ENCODE measurements around the gene KCNH4.

KCNH4 gene

DNA sequence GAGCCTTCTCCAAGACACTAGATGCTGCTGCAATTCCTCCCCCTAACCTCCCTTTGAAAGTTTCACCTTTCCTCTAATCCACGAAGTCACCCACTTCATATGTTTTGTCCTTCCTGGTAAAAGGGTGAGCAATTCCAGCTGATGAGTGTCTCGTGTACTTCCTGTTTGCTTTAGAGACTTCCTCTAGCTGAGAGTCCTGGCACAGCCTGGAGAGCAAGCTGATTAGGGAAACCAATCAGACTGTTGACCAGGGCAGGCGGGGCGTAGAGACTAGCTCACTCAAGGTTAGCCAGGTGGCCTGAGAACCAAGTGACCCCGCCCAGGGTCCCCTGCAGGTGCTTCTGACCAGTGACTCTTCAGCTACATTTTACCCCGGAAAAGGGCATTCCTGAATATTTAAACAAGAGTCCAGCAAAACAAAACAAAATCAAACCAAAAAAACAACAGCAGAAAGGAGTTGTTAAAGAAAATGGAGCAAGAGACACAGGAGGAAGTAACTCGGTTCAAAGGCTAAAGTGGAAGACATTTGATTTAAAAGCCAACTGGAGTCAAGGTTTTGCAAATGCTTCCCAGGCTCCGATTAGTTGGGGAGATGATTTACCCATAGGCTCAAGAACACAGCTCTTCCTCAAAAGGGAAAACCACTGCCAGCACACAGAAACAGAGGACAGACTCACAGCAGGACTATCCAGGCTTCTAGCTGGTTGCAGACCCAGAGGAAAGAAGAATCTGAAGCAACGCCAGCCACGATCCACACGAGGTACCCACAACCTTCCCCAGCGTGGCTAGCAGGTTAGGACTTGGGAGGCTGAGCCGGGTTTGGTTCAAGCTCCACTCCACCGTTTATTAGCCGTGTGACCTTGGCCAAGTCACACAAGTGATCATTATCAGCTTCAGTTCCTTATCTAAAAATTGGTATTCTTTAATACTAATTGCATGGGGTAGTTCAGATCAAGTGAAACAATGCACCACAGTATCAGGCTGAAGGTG, 45.0 kb downstream of the KCNH4 start:
- Histone ChIP-seq H3K9me3 (no peaks in the 10 kb centered on the region), H3K36me3 (peaks cover 13% of the 10 kb centered on the region), H3K27me3 (no peaks in the 10 kb centered on the region), H3K4me1 (ENCODE audit: control insufficient read depth in 1 of 2, insufficient read depth in 1 of 2, low read depth in 1 of 2, low read length in 1 of 2) (peaks cover 50 to 51% of the 10 kb centered on the region in 2 experiments), H3K4me3 (ENCODE audit: low read depth in 1 of 2, low read length in 1 of 2) (peak overlapping the region in 1 of 2 experiments; percentile 7), H3K27ac (peak overlapping the region; percentile 87)
- TF ChIP-seq, protein P1, sequence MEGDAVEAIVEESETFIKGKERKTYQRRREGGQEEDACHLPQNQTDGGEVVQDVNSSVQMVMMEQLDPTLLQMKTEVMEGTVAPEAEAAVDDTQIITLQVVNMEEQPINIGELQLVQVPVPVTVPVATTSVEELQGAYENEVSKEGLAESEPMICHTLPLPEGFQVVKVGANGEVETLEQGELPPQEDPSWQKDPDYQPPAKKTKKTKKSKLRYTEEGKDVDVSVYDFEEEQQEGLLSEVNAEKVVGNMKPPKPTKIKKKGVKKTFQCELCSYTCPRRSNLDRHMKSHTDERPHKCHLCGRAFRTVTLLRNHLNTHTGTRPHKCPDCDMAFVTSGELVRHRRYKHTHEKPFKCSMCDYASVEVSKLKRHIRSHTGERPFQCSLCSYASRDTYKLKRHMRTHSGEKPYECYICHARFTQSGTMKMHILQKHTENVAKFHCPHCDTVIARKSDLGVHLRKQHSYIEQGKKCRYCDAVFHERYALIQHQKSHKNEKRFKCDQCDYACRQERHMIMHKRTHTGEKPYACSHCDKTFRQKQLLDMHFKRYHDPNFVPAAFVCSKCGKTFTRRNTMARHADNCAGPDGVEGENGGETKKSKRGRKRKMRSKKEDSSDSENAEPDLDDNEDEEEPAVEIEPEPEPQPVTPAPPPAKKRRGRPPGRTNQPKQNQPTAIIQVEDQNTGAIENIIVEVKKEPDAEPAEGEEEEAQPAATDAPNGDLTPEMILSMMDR (IDR thresholded peaks at IDR 0.05): no peak

DNA sequence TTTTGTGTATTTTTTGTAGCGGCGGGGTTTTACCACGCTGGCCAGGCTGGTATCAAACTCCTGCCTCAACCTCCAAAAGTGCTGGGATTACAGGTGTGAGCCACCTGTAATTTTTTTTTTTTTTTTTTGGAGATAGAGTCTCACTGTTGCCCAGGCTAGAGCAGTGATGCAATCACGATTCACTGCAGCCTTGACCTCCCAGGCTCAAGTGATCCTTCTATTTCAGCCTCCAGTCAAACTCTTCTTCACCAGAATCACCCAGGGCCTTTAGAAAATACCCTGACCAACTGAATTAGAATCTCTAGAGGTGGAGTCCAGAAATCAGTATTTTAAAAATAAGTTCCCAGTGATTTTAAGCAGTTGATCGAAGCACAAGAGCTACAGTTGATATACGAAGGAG, 45.8 kb downstream of the KCNH4 start:
- peaks cover 18% of the 10 kb centered on the region for H3K36me3 ChIP-seq
- no peaks in the 10 kb centered on the region for H3K27me3 ChIP-seq
- peaks cover 50 to 52% of the 10 kb centered on the region in 2 experiments for H3K4me1 ChIP-seq (ENCODE audit: control insufficient read depth in 1 of 2, insufficient read depth in 1 of 2, low read depth in 1 of 2, low read length in 1 of 2)
- H3K27ac ChIP-seq: peak overlapping the region; percentile 87
- H3K9me3 ChIP-seq: no peaks in the 10 kb centered on the region
- peak overlapping the region in 1 of 2 experiments; percentile 7 for H3K4me3 ChIP-seq (ENCODE audit: low read depth in 1 of 2, low read length in 1 of 2)
- TF ChIP-seq, protein P1 (IDR thresholded peaks at IDR 0.05): no peak

DNA sequence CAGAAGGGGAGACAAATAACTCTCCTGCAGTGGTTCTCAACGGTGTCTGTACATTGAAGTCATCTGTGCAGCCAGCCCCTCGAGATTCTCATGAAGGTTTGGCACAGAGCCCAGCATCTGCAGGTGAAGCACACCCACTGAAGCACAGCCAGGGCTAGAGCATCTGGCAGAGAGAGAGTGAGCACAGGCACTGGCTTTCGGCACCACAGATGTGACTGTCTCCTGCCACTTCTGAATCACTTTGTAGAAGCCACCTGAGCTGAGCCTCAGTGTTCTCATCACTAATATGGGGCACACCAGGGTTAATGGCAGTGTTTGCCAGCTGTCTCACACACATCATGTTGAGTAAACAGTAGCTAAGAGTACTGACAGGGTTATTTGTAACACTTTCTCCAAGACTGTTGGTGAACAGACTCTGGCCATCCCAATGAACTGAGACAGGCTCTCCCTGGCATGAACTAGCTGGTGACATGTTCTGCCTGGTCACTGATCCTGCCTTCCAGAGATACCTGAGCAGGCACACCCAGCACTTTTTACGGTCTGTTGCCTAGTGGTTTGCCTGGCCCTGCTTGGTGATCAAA, 47.4 kb downstream of the KCNH4 start:
- Histone ChIP-seq H3K4me3 (ENCODE audit: low read depth in 1 of 2, low read length in 1 of 2) (no peak overlapping the region), H3K27ac (peak overlapping the region; percentile 67), H3K36me3 (peaks cover 27% of the 10 kb centered on the region), H3K4me1 (ENCODE audit: control insufficient read depth in 1 of 2, insufficient read depth in 1 of 2, low read depth in 1 of 2, low read length in 1 of 2) (peaks cover 50 to 52% of the 10 kb centered on the region in 2 experiments), H3K27me3 (no peaks in the 10 kb centered on the region), H3K9me3 (no peaks in the 10 kb centered on the region)
- TF ChIP-seq, protein P1 (IDR thresholded peaks at IDR 0.05): no peak

DNA sequence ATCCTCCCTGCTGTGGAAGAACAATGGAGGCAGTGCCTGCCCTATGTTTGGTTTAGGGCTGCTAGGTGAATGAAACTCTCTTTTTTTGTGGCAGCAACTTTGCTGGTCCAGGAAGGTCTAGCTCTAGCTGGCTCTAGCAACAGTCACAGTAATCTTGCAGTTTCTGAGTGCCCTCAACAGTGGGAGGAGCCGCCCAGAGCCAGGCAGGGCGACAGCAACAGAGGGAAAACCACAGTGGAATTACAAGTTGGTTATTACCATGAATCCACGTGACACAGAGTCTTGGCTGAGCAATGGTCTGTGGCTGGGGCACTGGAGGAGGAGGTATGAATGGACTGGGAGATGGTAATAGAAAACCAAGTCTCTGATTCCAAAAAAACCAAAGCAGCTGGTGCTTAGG, 48.0 kb downstream of the KCNH4 start:
- peak overlapping the region; percentile 67 for H3K27ac ChIP-seq
- H3K9me3 ChIP-seq: no peaks in the 10 kb centered on the region
- no peak overlapping the region for H3K4me3 ChIP-seq (ENCODE audit: low read depth in 1 of 2, low read length in 1 of 2)
- H3K27me3 ChIP-seq: no peaks in the 10 kb centered on the region
- TF ChIP-seq, protein P1 (IDR thresholded peaks at IDR 0.05): no peak
- H3K36me3 ChIP-seq: peaks cover 33% of the 10 kb centered on the region
- peaks cover 50 to 52% of the 10 kb centered on the region in 2 experiments for H3K4me1 ChIP-seq (ENCODE audit: control insufficient read depth in 1 of 2, insufficient read depth in 1 of 2, low read depth in 1 of 2, low read length in 1 of 2)

DNA sequence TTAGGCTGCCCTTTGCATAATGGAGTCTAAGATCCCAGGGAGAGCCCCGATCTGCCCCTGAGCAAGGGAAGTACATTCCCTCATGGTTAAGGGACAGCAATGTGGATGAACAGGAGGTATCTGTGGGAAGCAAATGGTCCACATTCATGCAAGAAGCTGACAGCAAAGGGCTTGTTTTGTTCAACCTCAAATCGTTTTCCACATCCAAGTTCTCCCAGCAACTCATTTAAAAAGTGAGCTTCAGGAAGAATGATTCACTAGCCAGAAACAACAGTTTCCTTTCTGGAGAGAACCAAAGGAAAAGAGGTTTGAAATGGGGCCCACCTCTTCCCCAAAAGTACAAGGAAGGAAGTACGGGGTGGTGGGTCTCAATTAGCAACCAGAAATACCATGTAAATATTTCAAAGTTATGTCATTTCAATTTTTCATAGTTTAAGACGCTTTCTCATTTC, 48.9 kb downstream of the KCNH4 start:
- peak overlapping the region; percentile 67 for H3K27ac ChIP-seq
- no peaks in the 10 kb centered on the region for H3K27me3 ChIP-seq
- no peak overlapping the region for H3K4me3 ChIP-seq (ENCODE audit: low read depth in 1 of 2, low read length in 1 of 2)
- H3K36me3 ChIP-seq: peaks cover 43% of the 10 kb centered on the region
- TF ChIP-seq, protein P1 (IDR thresholded peaks at IDR 0.05): no peak
- no peaks in the 10 kb centered on the region for H3K9me3 ChIP-seq
- peaks cover 50 to 52% of the 10 kb centered on the region in 2 experiments for H3K4me1 ChIP-seq (ENCODE audit: control insufficient read depth in 1 of 2, insufficient read depth in 1 of 2, low read depth in 1 of 2, low read length in 1 of 2)

Measured in neutrophil (primary cell).